ENCODE results near the gene TUBGCP2. TPM values are rescaled to one million over a fixed set of nuclear protein-coding genes. Genes with fewer than 3 reads are reported as not detected.

The TUBGCP2 gene
- total RNA-seq, 4 donors from 2014 or later = 21.5 to 43.8 (median 36.5) TPM

DNA sequence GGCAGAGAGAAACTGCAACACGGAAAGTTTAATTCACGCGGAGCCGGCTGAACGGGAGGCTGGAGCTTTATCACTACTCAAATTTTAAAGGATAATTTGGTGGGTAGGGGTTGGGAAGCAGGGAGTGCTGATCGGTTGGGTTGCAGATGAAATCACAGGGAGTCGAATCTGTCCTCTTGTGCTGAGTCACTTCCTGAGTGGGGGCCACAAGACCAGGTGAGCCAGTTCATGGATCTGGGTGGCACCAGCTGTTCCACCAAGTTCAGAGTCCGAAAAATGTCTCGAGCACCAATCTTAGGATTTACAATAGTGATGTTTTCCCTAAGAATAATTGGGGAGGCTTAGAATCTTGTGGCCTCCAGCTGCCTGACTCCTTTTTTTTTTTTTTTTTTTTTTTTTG is 34.9 kb upstream of the TUBGCP2 start:
- in situ Hi-C loops (cut with MboI; ENCODE audit: low sequenced_read_pairs in 4 of 4) = no loop called here
- Histone ChIP-seq H3K36me3 (no peaks in the 10 kb centered on the region), H3K4me1 (no peaks in the 10 kb centered on the region), H3K27me3 (peaks cover 42 to 60% (median 56%) of the 10 kb centered on the region in 3 donors), H3K9me3 (no peaks in the 10 kb centered on the region), H3K27ac (no peak overlapping the region), H3K4me3 (no peak overlapping the region)
- TF ChIP-seq, protein P1, sequence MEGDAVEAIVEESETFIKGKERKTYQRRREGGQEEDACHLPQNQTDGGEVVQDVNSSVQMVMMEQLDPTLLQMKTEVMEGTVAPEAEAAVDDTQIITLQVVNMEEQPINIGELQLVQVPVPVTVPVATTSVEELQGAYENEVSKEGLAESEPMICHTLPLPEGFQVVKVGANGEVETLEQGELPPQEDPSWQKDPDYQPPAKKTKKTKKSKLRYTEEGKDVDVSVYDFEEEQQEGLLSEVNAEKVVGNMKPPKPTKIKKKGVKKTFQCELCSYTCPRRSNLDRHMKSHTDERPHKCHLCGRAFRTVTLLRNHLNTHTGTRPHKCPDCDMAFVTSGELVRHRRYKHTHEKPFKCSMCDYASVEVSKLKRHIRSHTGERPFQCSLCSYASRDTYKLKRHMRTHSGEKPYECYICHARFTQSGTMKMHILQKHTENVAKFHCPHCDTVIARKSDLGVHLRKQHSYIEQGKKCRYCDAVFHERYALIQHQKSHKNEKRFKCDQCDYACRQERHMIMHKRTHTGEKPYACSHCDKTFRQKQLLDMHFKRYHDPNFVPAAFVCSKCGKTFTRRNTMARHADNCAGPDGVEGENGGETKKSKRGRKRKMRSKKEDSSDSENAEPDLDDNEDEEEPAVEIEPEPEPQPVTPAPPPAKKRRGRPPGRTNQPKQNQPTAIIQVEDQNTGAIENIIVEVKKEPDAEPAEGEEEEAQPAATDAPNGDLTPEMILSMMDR (IDR thresholded peaks at IDR 0.05 in 4 of 5, conservative IDR thresholded peaks at IDR 0.05 in 1 of 5) = no peak
- intact Hi-C loops (cut with DNase I; ENCODE audit: low total_unique reads) = no loop called here
- no peak for ATAC-seq
- DNase-seq = no peak

DNA sequence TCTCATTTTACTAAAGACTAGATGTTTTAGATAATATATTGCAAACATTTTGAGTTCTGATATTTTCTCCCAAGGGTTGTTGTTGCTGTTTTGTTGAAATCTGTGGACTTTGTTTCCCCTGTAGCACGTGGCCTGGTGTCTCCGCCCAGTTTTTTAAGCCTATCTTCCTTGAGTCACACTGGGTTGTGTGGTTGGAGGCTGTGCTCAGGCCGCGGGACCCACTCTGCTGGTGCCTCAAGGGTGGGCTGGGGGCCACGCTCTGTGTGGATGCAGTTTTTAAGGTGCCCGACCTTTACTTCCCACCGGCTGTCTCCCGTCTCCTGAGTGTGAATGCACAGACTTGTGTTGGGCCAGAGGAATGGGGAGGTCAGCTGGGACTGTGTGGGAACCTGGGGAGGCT is 34.3 kb upstream of the TUBGCP2 start:
- in situ Hi-C loops (cut with MboI; ENCODE audit: low sequenced_read_pairs in 4 of 4) (no loop called here), intact Hi-C loops (cut with DNase I; ENCODE audit: low total_unique reads) (no loop called here)
- ATAC-seq (no peak), DNase-seq (no peak)
- H3K9me3 ChIP-seq = no peaks in the 10 kb centered on the region
- no peak overlapping the region for H3K4me3 ChIP-seq
- H3K27ac ChIP-seq = no peak overlapping the region
- H3K4me1 ChIP-seq = no peaks in the 10 kb centered on the region
- H3K36me3 ChIP-seq = no peaks in the 10 kb centered on the region
- H3K27me3 ChIP-seq = peaks cover 47 to 67% (median 59%) of the 10 kb centered on the region in 3 donors
- no peak for TF ChIP-seq POLR2A (IDR thresholded peaks at IDR 0.05)
- TF ChIP-seq, protein P1 (IDR thresholded peaks at IDR 0.05 in 4 of 5, conservative IDR thresholded peaks at IDR 0.05 in 1 of 5) = no peak

DNA sequence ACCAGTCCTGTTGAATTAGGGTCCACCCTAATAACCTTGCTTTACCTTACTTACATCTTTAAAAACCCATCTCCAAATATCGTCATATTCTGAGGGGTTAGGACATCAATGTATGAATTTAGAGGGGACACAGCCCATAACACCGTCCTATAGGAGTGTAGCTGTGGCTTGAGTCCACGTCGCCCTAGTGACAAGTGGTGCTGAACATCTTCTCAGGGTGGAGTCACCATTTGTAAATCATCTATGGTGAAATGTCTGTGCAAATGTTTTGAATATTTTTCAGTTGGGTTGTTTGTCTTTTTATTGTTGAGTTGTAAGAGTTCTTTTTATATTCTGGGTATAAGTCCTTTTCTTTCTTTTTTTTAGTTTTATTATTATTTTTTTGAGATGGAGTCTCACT is 33.3 kb upstream of the TUBGCP2 start:
- peaks cover 54 to 68% (median 59%) of the 10 kb centered on the region in 3 donors for H3K27me3 ChIP-seq
- intact Hi-C loops (cut with DNase I; ENCODE audit: low total_unique reads) = no loop called here

DNA sequence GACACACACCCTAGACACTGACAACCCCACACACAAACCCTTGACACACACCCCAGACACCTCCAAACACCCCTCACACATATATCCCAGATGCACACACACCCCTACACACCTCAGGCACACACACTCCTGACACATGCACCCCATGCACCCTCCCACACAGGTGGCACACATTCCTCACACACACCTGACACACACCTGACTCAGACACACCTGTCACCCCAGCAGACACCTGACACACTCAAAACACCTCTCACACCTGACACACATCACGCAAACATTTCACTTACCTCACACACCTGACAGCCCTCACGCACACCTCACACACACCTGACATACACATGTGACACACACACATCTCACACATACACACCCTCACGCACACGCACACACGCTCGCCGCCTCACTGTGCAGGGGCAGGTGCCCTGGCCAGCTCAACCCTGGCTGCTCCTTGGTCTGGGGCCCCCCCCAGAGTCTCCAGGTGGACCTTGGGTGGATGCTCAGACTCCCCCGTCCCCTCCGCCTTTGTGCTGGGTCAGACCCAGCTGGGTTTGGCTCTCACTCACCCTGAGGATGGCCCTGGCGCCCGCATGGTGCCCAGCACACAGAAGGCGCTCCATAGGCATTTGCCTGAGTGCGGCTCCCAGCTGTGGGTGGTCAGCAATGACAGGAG is 31.2 kb upstream of the TUBGCP2 start:
- Histone ChIP-seq H3K9me3 (no peaks in the 10 kb centered on the region), H3K4me1 (peaks cover 5 to 15% of the 10 kb centered on the region in 2 donors), H3K4me3 (no peak overlapping the region), H3K36me3 (no peaks in the 10 kb centered on the region), H3K27me3 (peaks cover 75 to 87% (median 79%) of the 10 kb centered on the region in 3 donors), H3K27ac (no peak overlapping the region)
- in situ Hi-C loops (cut with MboI; ENCODE audit: low sequenced_read_pairs in 4 of 4) (no loop called here), intact Hi-C loops (cut with DNase I; ENCODE audit: low total_unique reads) (no loop called here)
- ATAC-seq = no peak
- no peak for TF ChIP-seq POLR2A (IDR thresholded peaks at IDR 0.05)
- TF ChIP-seq, protein P1 (IDR thresholded peaks at IDR 0.05 in 4 of 5, conservative IDR thresholded peaks at IDR 0.05 in 1 of 5) = no peak
- no peak for DNase-seq

More for the DNA sequence above, 33.3 kb upstream of the TUBGCP2 start:
- TF ChIP-seq, protein P1 (IDR thresholded peaks at IDR 0.05 in 4 of 5, conservative IDR thresholded peaks at IDR 0.05 in 1 of 5) = no peak
- no peak for TF ChIP-seq POLR2A (IDR thresholded peaks at IDR 0.05)
- H3K36me3 ChIP-seq = no peaks in the 10 kb centered on the region
- no peaks in the 10 kb centered on the region for H3K4me1 ChIP-seq
- DNase-seq = no peak
- in situ Hi-C loops (cut with MboI; ENCODE audit: low sequenced_read_pairs in 4 of 4) = no loop called here
- no peak overlapping the region for H3K4me3 ChIP-seq
- ATAC-seq = no peak
- H3K27ac ChIP-seq = no peak overlapping the region
- no peaks in the 10 kb centered on the region for H3K9me3 ChIP-seq

All from gastrocnemius medialis (tissue), 4 donors.